GM21737 (cell line): ENCODE measurements around the gene TMEM237.
A peak's percentile ranks its signal among the peaks of the same experiment; 100 is the strongest.
"Not testable (repeated sequence)": the region's sequence is repeated elsewhere in the genome, so short reads cannot be mapped to it uniquely, and the experiment has no call there.

ENCODE experiments used
- ATAC-seq: cut with Tn5 transposase; IDR thresholded peaks from one replicate; pipeline ENCODE4 v1.9.1; 2021; ENCODE audit warnings: mild to moderate bottlenecking, moderate library complexity; ENCODE audit not compliant: unreplicated experiment

The TMEM237 gene, protein sequence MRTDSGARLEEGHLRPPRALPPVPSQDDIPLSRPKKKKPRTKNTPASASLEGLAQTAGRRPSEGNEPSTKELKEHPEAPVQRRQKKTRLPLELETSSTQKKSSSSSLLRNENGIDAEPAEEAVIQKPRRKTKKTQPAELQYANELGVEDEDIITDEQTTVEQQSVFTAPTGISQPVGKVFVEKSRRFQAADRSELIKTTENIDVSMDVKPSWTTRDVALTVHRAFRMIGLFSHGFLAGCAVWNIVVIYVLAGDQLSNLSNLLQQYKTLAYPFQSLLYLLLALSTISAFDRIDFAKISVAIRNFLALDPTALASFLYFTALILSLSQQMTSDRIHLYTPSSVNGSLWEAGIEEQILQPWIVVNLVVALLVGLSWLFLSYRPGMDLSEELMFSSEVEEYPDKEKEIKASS

DNA sequence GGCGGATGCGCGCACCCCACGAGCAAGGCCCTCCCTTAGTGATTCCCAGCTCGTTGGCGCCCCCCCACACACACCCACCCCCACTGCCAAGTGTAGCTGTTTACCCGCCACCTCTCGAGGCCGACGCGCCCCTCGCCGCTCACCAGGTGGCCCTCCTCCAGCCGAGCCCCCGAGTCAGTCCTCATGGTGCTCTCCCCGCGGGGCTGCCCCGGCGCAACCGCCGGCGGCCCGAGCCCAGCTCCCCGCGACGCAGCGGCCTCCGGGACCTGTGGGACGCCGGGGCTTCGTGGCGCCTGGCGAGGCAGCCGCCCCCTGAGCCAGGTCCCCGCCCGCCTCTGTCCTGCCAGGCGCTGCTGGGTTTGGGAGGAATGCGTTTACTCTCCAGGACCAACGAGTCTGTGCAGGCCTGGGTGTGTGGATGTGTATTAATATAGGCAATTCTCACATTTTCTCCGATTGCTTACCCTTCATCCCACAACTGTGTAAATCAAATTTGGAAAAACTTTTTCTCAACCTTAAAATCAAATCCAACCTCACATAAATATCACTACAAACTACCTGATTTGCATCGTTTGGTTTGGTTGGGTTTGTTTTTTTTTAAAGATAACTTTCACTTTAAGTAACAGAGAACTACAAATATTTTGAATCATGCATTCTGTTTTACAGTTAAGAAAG, at the start of gene TMEM237:
Gene TMEM237 (minus strand): TSS at position 288 of the 675 bp plus-strand sequence. CDS start 103 bp downstream, at position 185.
- ATAC-seq, result peak; percentile 39

DNA sequence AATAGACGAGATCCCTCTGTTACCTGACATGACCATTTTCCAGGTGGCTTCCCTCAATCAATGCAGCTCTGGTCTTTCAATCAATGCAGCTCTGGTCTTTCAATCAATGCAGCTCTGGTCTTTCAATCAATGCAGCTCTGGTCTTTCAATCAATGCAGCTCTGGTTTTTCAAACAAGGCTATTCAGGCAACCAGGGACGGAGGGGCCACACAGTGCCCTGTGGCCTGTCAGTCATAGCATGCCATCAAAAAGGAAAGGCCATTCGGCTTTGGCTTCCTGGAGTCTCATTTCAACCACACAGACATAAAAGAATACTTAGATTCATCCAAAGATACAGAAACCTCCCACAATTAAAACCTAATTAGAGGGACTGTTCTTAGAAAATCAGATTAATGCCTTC, 41.9 kb upstream of the TMEM237 start:
- no peak for ATAC-seq

DNA sequence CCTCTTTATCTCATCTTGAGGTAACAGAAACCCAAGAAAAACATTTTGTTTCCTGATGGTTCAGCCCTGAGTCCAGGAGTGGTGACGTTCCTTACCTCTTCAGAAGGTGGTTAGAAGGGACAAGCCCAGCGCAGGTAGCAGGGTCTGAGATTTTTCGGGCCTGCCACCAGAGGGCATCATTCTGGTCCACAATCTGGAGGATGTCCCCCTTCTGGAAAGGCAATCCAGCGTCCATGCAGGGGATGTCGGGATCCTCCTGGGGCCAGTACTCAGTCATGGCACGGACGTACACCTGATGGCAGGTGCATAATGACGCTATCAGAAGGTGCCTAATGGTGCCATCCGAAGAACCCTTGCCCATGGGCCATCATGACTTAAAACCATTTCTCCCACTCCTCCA, 37.4 kb upstream of the TMEM237 start:
- no peak for ATAC-seq

DNA sequence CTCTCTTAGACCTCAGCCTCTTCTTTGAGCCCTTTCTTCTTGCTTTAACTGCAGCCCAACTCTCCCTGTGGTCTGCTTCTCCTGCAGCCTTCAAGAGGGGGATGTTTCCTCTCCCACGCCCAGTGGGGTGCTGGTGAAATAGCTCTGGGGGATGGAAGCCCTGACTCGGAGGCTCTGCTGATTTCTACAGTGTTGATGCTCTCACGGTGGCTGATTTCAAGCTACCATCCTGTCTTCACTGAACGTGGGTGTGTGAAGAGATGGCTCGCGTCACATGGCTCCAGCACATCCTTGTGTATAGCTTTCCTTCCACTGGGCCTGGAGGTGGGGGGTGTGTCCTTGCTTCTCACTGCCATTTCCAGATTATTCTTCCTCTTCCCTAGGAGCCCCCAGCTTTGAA, 35.1 kb upstream of the TMEM237 start:
- ATAC-seq, result no peak

DNA sequence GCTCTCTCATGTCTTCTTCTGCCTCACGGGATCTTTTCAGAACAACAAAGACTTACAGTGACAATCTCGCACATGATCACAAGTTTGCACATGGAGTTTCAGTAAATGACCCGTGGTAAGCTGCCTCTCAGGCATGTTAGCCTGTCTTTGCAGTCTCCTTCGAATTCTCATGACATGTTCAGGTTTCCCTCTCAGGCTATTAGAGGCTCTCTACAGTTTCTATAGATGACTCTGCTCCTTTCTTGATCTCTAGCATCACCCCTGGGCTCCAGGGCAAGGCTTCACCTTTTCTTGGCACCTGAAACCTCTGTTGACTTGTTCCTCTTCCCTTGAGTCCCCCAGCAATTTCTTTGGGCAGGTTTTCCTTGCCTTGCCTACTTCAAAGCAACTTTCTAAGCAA, 32.2 kb upstream of the TMEM237 start:
- ATAC-seq, result no peak

DNA sequence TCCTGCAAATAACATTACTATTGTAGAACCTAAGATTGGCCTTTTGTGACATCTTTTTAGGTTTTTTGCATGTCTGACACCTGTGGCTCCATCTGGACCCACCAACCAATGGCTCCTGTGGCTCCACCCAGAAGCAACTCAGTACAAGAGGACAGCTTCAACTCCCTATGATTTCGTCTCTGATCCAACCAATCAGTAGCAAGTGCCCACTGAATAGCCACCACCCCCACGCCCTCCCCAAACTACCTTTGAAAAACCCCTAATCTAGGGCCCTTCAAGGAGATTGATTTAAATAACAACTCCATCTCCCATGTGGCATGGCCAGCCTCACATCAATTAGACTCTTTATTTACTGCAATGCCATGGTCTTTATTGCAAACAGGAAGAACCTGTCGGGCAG, 31.5 kb upstream of the TMEM237 start:
- ATAC-seq, result no peak

DNA sequence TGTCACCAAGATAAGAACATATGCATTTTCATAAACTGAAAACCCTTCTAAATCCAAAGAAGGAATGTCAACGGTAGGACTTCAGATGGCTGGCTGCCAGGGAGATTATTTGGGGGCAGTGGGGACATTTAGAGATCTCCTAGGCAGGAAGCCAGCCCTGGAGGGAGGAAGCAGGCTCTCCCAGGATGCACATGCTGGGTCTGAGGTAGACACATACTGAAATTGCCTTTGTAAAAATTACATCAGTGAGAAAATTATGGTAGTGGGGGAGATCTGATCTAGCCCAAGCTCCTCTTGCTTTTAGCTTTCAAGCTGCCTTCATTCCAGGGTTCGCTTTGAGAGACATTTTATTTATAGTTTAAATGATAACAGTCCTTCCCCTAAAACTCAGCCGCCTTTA, 31.0 kb upstream of the TMEM237 start:
- ATAC-seq, result no peak

DNA sequence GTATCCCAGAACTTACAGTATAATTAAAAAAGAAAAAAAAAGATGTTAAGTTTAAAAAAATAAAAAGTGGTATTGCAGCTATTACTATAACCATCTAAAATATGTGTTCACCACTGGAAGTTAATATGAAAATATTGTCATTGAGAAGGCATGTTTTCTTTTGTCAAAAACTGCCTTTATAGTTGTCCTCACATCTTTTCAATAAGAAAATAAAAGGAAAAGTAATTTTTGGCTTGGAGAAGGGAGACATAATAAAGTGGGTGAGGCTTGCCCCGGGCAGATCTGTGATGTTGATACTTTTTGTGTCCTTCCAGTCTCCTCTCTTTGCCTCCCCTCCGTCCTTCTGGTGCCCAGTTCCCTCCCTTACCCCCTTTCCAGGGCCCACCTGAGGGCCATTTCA, 30.2 kb upstream of the TMEM237 start:
- ATAC-seq, result no peak

DNA sequence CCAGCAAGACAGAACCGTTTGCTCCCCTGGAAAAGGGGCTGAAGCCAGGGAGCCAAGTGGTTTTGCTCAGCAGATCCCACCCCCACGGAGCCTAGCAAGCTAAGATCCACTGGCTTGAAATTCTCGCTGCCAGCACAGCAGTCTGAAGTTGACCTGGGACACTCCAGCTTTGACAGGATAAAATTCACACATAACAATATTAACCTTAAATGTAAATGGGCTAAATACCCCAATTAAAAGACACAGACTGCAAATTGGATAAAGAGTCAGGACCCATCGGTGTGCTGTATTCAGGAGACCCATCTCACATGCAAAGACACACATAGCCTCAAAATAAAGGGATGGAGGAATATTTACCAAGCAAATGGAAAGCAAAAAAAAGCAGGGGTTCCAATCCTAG, 27.9 kb upstream of the TMEM237 start:
- ATAC-seq, result not testable (repeated sequence)

DNA sequence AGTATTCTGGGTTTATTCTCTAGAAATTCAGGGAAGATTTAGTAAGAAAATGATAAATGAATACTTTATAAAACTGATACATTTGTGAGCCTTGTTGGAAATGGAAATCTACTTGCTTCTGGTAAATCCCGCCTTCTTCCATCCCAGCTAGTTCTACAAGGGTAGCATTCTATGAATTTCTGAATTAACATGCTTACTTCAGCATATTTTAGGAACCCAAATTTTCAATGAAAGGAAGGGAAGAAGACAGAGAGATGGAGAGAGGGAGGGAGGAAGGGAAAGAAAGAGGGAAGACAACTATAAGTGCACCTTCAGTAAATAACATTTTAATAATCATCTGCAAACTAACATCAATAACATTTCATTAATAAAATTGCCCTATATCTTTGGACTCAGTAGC, 26.6 kb upstream of the TMEM237 start:
- no peak for ATAC-seq

DNA sequence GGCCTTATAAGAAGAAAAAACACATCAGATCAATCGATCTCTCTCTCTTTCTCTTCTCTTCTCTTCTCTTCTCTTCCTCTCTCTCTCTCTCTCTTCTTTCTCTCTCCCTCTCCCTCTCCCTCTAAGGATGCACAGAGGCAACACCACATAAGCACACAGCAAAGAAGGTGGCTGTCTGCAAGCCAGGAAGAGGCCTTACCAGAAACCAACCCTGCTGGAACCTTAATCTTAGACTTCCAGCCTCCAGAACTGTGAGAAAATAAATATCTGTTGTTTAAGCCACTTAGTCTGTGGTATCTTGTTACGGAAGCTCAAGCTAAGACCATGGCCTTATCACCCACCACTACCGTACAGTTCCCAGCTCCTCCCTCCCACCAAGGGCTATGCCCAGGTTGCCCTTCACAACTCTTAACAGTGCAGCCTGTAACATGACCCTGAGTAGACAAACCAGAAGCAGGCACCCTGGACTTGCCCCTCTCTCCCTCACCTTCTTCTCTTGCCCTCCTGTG, 25.2 kb upstream of the TMEM237 start:
- ATAC-seq, result no peak

DNA sequence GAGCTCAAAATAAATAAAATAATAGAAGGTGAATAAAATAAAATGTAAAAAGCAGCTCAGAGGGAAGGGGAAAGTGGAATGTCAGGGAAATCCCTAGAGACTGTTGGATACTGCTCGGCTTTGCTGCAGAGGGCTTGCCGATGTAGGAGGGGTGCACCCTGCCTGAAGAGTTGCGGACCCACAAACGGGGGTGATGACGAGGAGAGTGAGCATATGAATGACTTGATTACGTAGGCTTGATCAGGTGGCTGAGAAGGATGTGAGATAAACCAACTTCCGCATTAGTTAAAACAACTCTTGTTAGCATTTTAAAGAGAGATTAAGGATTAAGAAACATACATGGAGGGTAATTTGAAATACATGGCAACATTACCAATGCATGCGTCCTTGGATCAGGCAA, 21.0 kb upstream of the TMEM237 start:
- ATAC-seq, result no peak

DNA sequence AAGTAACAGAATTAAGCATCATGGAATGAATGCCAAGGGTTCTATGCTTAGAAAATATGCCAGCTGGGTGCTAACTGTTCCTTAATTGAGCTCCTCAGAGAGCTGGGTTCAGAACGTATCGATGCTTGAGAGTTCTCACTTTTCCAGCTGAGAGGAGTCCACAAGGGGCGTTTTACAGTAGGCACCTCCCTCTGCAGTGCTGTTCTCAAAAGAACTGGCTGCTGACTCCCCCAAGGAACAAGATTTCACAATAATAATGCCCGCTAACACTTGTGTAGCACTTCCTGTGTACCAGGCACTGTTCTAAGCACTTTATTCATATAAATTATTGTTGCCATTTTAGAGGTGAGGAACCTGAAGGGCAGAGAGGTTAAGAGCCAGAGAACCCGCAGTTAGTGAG, 18.1 kb upstream of the TMEM237 start:
- no peak for ATAC-seq

DNA sequence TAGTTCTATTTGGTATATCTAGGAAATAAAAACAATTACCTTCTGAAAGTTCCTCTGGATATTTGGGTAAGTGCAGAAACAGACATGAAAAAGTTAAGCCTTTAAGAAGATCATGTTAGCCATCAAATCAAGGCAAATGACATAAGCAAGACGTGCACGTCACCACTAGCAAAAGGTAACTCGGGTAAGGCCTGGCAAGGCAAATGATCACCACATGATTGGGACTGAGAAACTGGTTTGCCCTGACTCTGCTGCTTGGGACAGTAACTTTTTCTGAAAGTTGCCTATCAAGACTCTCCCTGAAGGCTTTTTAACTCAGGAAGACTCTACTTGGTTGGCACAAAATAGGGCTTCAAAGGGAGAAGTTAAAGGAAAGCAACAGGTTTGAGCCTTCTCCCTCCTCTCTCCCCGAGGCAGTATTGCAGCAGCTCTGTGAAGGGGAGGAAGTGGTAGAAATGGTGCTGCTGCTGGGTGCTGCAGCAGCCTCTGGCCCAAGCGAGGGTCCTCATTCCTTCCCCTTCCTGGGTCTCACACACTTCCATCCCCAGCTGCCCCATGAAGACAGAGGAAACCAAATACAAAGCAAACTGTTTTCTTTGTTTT, 17.1 kb upstream of the TMEM237 start:
- no peak for ATAC-seq

DNA sequence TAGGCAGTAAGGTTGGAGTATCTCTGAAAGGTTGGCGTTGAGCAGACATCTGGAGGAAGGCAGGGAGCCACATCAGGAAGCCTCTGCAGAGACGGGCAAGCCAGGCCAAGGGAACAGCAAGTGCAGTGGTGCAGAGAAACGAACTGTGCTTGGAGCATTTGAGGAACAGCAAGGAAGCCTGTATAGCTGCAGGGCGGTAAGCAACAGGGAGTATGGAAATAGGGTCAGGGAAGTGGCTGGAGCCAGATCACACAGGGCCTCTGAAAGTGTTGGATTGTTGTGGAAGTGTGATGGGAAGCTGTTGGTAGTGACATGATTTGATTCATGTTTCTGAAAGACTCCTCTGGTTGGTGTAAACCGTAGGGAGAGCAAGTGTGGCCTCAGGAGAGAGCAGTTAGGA, 13.4 kb upstream of the TMEM237 start:
- no peak for ATAC-seq

DNA sequence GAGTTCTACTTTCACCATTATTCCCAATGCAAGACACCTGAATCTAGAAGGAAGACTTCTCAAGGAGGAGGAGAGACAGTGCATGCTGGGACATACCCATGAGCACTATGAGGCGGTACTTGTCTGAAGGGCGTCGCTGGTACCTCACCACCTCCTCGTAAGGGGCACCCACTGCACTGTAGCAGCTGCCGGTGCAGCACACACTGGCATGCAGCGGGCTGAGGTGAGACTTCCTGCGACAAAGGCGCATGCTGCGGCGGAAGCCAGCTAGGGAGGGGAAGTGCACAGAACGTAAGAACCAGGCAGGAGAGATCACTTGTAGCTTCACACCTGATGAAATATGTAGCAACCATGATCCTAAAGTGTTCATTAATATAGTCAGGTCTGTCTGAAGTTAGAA, 12.8 kb upstream of the TMEM237 start:
- no peak for ATAC-seq

DNA sequence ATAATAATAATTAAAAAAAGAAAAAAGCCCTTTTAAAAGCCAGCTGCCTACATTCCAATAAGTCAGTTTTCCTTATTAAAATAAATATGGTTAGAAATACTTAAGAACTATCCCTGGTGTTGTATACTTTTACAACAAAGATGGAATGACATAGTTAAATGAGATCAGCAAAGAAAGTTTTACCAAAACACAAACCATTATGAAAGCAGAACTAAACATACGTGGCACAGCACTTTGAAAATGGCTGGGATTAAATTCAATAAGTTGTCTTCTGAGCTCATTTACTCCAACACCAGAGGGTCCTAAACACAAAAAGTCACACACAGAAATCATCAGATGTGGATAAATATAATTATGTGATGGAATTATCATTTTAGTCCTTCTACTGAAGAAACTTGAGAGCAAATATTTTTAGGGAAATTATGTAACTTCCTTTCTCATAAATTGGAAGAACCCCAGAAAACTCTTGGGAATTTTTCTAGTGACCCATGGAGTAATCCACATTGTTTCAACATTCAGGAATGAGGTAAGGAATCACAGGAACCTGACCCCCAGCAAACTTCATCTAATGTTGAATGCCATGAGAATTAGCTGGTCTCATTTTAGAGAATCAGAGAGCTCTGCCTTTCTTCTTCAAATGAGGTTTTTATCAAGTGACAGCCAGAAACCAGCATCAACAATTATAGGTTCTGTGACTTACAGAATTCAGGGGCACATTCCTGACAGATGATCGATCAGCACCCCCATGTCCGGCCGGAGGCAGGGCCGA, 11.5 kb upstream of the TMEM237 start:
- no peak for ATAC-seq

DNA sequence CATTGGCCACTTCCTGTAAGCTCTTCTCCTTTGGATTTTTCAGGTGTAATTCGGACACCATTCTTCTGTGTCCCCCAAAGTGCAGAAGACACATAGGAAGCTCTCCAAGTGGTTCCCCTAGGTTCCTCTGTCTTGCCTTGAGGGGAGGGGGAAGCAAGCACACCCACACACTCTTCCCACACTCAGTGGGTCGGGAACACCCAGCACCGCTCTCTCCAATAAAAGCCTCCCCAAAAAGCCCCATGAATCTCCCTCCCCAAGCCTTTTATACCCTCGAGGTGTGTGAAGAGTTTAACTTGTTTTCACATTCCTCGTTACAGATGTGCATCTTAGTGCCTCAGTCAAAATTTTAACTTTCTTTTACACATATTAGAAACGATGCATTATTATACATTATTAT, 9.9 kb upstream of the TMEM237 start:
- ATAC-seq, result no peak

DNA sequence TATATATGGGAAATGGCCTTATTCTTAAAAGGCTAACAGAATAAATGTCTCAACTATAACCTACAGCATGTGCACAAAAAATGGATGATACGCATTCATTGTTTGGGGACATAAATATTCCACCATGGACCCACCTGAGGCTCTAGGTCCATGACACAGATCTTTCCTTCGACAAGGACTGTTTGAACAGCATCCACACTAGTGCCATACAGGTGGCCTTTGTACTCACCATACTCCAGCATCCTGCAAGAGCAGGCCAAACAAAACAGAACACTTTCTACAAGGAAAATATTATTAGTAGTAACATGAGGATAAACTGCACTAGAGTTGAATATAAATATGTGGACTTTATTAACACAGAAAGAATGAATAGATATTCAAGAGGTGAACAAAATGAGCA, 6.1 kb upstream of the TMEM237 start:
- no peak for ATAC-seq

DNA sequence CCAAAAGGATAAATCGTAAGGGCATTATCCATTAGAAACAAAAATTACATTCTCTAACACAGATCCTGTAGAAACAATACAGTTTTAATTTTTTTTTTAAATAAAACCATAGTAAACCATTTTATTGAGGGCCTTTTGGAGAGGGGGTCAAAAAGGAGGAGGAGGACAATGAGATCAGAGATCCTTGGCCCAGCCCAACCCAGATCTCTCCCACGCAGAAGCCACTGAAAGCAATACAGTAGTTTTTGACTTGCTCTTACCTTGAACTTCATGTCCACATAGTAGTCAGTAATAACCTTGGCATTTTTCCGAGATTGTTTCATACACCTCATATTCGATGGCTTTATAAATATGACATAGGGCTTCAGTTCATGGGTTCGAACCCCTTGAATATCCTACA, 4.1 kb upstream of the TMEM237 start:
- no peak for ATAC-seq

DNA sequence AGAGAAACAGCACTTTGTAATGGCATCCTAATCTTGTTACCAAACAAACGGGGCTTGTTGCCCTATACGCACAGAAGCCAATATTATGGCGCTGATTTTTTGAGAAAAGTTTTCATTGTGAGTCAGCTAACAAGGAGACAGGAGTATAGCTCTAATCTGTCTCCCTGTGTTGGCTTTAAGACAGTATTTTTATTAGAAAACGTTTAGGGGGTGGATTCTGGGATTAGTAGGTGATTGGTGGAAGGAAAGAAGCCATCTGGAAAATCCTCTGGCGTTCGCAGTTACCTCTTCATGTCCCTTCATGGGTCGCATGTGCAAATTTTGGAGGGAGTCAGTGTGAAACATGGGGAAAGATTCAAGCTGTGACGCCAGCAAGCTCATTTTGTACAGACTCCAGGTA, 698 bp upstream of the TMEM237 start:
- no peak for ATAC-seq
